Ascending aorta (tissue), 2 donors: ENCODE measurements around the gene RBM19. TPM values are rescaled to one million over a fixed set of nuclear protein-coding genes. Genes with fewer than 3 reads are reported as not detected.

Experiments used
- DNase-seq, 2 donors: peaks; one replicate each; pipeline ENCODE4 v3.0.0-alpha.2; 2019; ENCODE audit warnings: low spot score in 2 of 2
- H3K27ac ChIP-seq, 2 donors: fragments of 200-600 bp; sonication (generic); one replicate each; pipeline ENCODE4 v1.5.1; 2016 to 2017; ENCODE audit warnings: mild to moderate bottlenecking in 1 of 2
- H3K27me3 ChIP-seq: fragments of 200-600 bp; sonication (generic); one replicate; pipeline ENCODE4 v1.5.1; 2017
- H3K36me3 ChIP-seq, 2 donors: fragments of 200-600 bp; sonication (generic); one replicate each; pipeline ENCODE4 v1.5.1; 2016
- H3K4me1 ChIP-seq, 2 donors: fragments of 200-600 bp; sonication (generic); one replicate each; pipeline ENCODE4 v1.5.1; 2016 to 2017; ENCODE audit warnings: mild to moderate bottlenecking in 1 of 2
- H3K4me3 ChIP-seq, 2 donors: fragments of 200-600 bp; sonication (generic); one replicate each; pipeline ENCODE4 v1.5.1; 2016 to 2017; ENCODE audit warnings: mild to moderate bottlenecking in 1 of 2
- H3K9me3 ChIP-seq, 2 donors: fragments of 200-600 bp; sonication (generic); one replicate each; pipeline ENCODE4 v1.5.1; 2016
- CTCF ChIP-seq, 3 experiments: fragments of 200-600 bp in 2 of 3; fragments of 450-650 bp in 1 of 3; sonication (generic) in 2 of 3; IDR thresholded peaks; one replicate each; pipeline ENCODE4 v1.5.1; 2016 to 2019; ENCODE audit warnings: antibody characterized with exemption in 3 of 3, mild to moderate bottlenecking in 1 of 3, moderate library complexity in 1 of 3
- intact Hi-C: fragments of 100-400 bp; cut with DNase I; formaldehyde crosslinking; loops from one replicate; pipeline ENCODE4 v1.15.1; 2023
- total RNA-seq: library from RNA; depleted of rRNA; stranded (reverse); fragments of >200 nt; gene quantifications from one replicate; pipeline ENCODE4 v1.1.0, GENCODE V29; 2016

Gene RBM19
- total RNA-seq, 1 donor from 2014 or later, result 22.8 TPM

- DNase-seq, result no peak
- TF ChIP-seq CTCF (IDR thresholded peaks at IDR 0.05), result no peak
- Histone ChIP-seq H3K9me3 (no peaks in the 10 kb centered on the region), H3K36me3 (peaks cover 0 to 17% of the 10 kb centered on the region in 2 donors), H3K4me3 (no peak overlapping the region), H3K27me3 (no peaks in the 10 kb centered on the region), H3K27ac (no peak overlapping the region), H3K4me1 (no peaks in the 10 kb centered on the region)
- intact Hi-C loops, result no loop called here
Observed at GRCh38 chr12:113898466-113898865, 67.7 kb downstream of the RBM19 start.

- TF ChIP-seq CTCF (IDR thresholded peaks at IDR 0.05), result no peak
- DNase-seq, result no peak
- no peaks in the 10 kb centered on the region for H3K4me1 ChIP-seq
- no peak overlapping the region for H3K4me3 ChIP-seq
- H3K27ac ChIP-seq, result no peak overlapping the region
- intact Hi-C loops, result no loop called here
- H3K36me3 ChIP-seq, result peaks cover 0 to 17% of the 10 kb centered on the region in 2 donors
- no peaks in the 10 kb centered on the region for H3K27me3 ChIP-seq
- H3K9me3 ChIP-seq, result no peaks in the 10 kb centered on the region
Observed at GRCh38 chr12:113897406-113897805, 68.7 kb downstream of the RBM19 start.

GRCh38 chr12:113896841-113897240 is 69.3 kb downstream of the RBM19 start:
- intact Hi-C loops, result no loop called here
- Histone ChIP-seq H3K27me3 (no peaks in the 10 kb centered on the region), H3K27ac (no peak overlapping the region), H3K36me3 (peaks cover 0 to 12% of the 10 kb centered on the region in 2 donors), H3K4me3 (no peak overlapping the region), H3K4me1 (no peaks in the 10 kb centered on the region), H3K9me3 (no peaks in the 10 kb centered on the region)
- no peak for TF ChIP-seq CTCF (IDR thresholded peaks at IDR 0.05)
- no peak for DNase-seq

- peaks cover 0 to 12% of the 10 kb centered on the region in 2 donors for H3K36me3 ChIP-seq
- no peak overlapping the region for H3K4me3 ChIP-seq
- DNase-seq, result no peak
- no peak overlapping the region for H3K27ac ChIP-seq
- no peaks in the 10 kb centered on the region for H3K9me3 ChIP-seq
- TF ChIP-seq CTCF (IDR thresholded peaks at IDR 0.05), result no peak
- H3K4me1 ChIP-seq, result no peaks in the 10 kb centered on the region
- no peaks in the 10 kb centered on the region for H3K27me3 ChIP-seq
- intact Hi-C loops, result no loop called here
Observed at GRCh38 chr12:113896194-113896593, 69.9 kb downstream of the RBM19 start.

- Histone ChIP-seq H3K36me3 (peaks cover 0 to 12% of the 10 kb centered on the region in 2 donors), H3K27me3 (no peaks in the 10 kb centered on the region), H3K4me1 (no peaks in the 10 kb centered on the region), H3K9me3 (no peaks in the 10 kb centered on the region), H3K27ac (no peak overlapping the region), H3K4me3 (no peak overlapping the region)
- DNase-seq, result no peak
- intact Hi-C loops, result no loop called here
- no peak for TF ChIP-seq CTCF (IDR thresholded peaks at IDR 0.05)
Observed at GRCh38 chr12:113895176-113895575, 70.9 kb downstream of the RBM19 start.

- H3K4me3 ChIP-seq, result no peak overlapping the region
- no peaks in the 10 kb centered on the region for H3K4me1 ChIP-seq
- no peak for DNase-seq
- H3K9me3 ChIP-seq, result no peaks in the 10 kb centered on the region
- peaks cover 0 to 10% of the 10 kb centered on the region in 2 donors for H3K36me3 ChIP-seq
- intact Hi-C loops, result no loop called here
- no peaks in the 10 kb centered on the region for H3K27me3 ChIP-seq
- H3K27ac ChIP-seq, result no peak overlapping the region
- no peak for TF ChIP-seq CTCF (IDR thresholded peaks at IDR 0.05)
Observed at GRCh38 chr12:113894697-113895096, 71.4 kb downstream of the RBM19 start.
